Liver (tissue), 9 donors: ENCODE measurements around the gene UBAP1. TPM values are rescaled to one million over a fixed set of nuclear protein-coding genes. Genes with fewer than 3 reads are reported as not detected.

Experiments
- DNase-seq: peaks from one replicate; pipeline ENCODE4 v3.0.0-alpha.2; 2017; ENCODE audit warnings: low spot score
- H3K27ac ChIP-seq, 2 donors: one replicate each; pipeline ENCODE4 v1.7.0; 2013; ENCODE audit warnings: inconsistent platforms in 2 of 2, low read length in 2 of 2, control low read depth in 1 of 2, low read depth in 1 of 2, mild to moderate bottlenecking in 1 of 2
- H3K27me3 ChIP-seq, 4 donors: one replicate each; pipeline versions ENCODE4 v1.6.1 to v1.7.0; 2013; ENCODE audit warnings: low read length in 3 of 4, inconsistent platforms in 1 of 4, mild to moderate bottlenecking in 1 of 4, moderate library complexity in 1 of 4; ENCODE audit not compliant: control insufficient read depth in 4 of 4, insufficient read depth in 4 of 4
- H3K36me3 ChIP-seq, 4 donors: one replicate each; pipeline versions ENCODE4 v1.6.1 to v1.7.0; 2013; ENCODE audit warnings: low read length in 3 of 4, mild to moderate bottlenecking in 3 of 4, low read depth in 1 of 4, moderate library complexity in 1 of 4; ENCODE audit not compliant: control insufficient read depth in 4 of 4, insufficient read depth in 3 of 4
- H3K4me1 ChIP-seq, 4 donors: one replicate each; pipeline versions ENCODE4 v1.6.1 to v1.7.0; 2013; ENCODE audit warnings: low read length in 3 of 4, mild to moderate bottlenecking in 3 of 4, moderate library complexity in 1 of 4; ENCODE audit not compliant: control insufficient read depth in 4 of 4, insufficient read depth in 4 of 4
- H3K4me3 ChIP-seq, 3 donors: one replicate each; pipeline versions ENCODE4 v1.6.1 to v1.7.0; 2013; ENCODE audit warnings: low read length in 3 of 3, control low read depth in 1 of 3, low read depth in 1 of 3, mild to moderate bottlenecking in 1 of 3
- H3K9ac ChIP-seq, 2 donors: one replicate each; pipeline ENCODE4 v1.7.0; 2013; ENCODE audit warnings: low read length in 2 of 2, mild to moderate bottlenecking in 2 of 2, moderate library complexity in 2 of 2, control low read depth in 1 of 2, low read depth in 1 of 2
- H3K9me3 ChIP-seq, 4 donors: one replicate each; pipeline versions ENCODE4 v1.6.1 to v1.7.0; 2013; ENCODE audit warnings: low read length in 3 of 4; ENCODE audit not compliant: control insufficient read depth in 4 of 4
- EGR1 ChIP-seq, 2 donors: IDR thresholded peaks; 2 replicates each; pipeline ENCODE4 v1.6.1; 2016 to 2018; ENCODE audit warnings: antibody characterized with exemption in 2 of 2, low read depth in 2 of 2
- FOXA1 ChIP-seq: IDR thresholded peaks from 2 replicates; pipeline ENCODE4 v1.6.1; 2016; ENCODE audit warnings: antibody characterized with exemption
- FOXA2 ChIP-seq: IDR thresholded peaks from 2 replicates; pipeline ENCODE4 v1.6.1; 2016; ENCODE audit warnings: antibody characterized with exemption
- GABPA ChIP-seq, 2 donors: IDR thresholded peaks in 1 of 2; conservative IDR thresholded peaks in 1 of 2; 2 replicates each; pipeline ENCODE4 v1.6.1; 2016; ENCODE audit warnings: antibody characterized with exemption in 2 of 2, mild to moderate bottlenecking in 1 of 2, moderate library complexity in 1 of 2
- HNF4A ChIP-seq, 2 donors: conservative IDR thresholded peaks; 2 replicates each; pipeline ENCODE4 v1.6.1; 2016; ENCODE audit warnings: antibody characterized with exemption in 2 of 2, mild to moderate bottlenecking in 2 of 2
- HNF4G ChIP-seq: IDR thresholded peaks from 2 replicates; pipeline ENCODE4 v1.6.1; 2016; ENCODE audit warnings: antibody characterized with exemption
- JUND ChIP-seq, 2 donors: IDR thresholded peaks; 2 replicates each; pipeline ENCODE4 v1.6.1; 2016; ENCODE audit warnings: antibody characterized with exemption in 2 of 2
- NR2F2 ChIP-seq: IDR thresholded peaks from 2 replicates; pipeline ENCODE4 v1.6.1; 2016; ENCODE audit warnings: antibody characterized with exemption
- RXRA ChIP-seq, 2 donors: IDR thresholded peaks; 2 replicates each; pipeline ENCODE4 v1.6.1; 2017 to 2018; ENCODE audit warnings: antibody characterized with exemption in 2 of 2, mild to moderate bottlenecking in 1 of 2
- SP1 ChIP-seq: IDR thresholded peaks from 2 replicates; pipeline ENCODE4 v1.6.1; 2018; ENCODE audit warnings: antibody characterized with exemption, mild to moderate bottlenecking
- TAF1 ChIP-seq: conservative IDR thresholded peaks from 2 replicates; pipeline ENCODE4 v1.6.1; 2016; ENCODE audit warnings: antibody characterized with exemption, mild to moderate bottlenecking
- YY1 ChIP-seq: IDR thresholded peaks from 2 replicates; pipeline ENCODE4 v1.6.1; 2016; ENCODE audit warnings: antibody characterized with exemption, mild to moderate bottlenecking
- WGBS: extraction: QIAGEN DNeasy Blood & Tissue Kit; methylation state at CpG from one replicate; pipeline ENCODE4 v1.1.7; 2013; 5-methylcytosine and 5-hydroxymethylcytosine counted together
- polyA plus RNA-seq, 2 donors: library from polyadenylated mRNA; stranded (reverse) in 1 of 2; unstranded in 1 of 2; fragments of 200-250 nt in 1 of 2; fragments of >200 nt in 1 of 2; fragmentation: Nextera tagmentation in 1 of 2; extraction: Ambion mirVana in 1 of 2; gene quantifications; one replicate each; pipeline versions ENCODE4 v1.2.1 to v1.2.3, GENCODE V29; 2013 to 2015
- total RNA-seq, 2 donors: library from RNA; depleted of rRNA; stranded (reverse); fragments of >200 nt; gene quantifications; one replicate each; pipeline ENCODE4 v1.2.3, GENCODE V29; 2014
- TF ChIP-seq, protein P1 (sequence below): fragments of 150-350 bp; IDR thresholded peaks from 2 replicates; pipeline ENCODE4 v1.5.1; 2017; ENCODE audit warnings: improper control_type of control experiment, low read depth, low read length; ENCODE audit not compliant: missing input control
- TF ChIP-seq, protein P2 (sequence below): IDR thresholded peaks from 2 replicates; pipeline ENCODE4 v1.6.1; 2016; ENCODE audit warnings: antibody characterized with exemption, mild to moderate bottlenecking
- TF ChIP-seq, protein P3 (sequence below): IDR thresholded peaks from 2 replicates; pipeline ENCODE4 v1.6.1; 2016; ENCODE audit warnings: antibody characterized with exemption
- TF ChIP-seq, protein P4 (sequence below): IDR thresholded peaks from 2 replicates; pipeline ENCODE4 v1.6.1; 2016; ENCODE audit warnings: antibody characterized with exemption
- TF ChIP-seq, protein P5 (sequence below): IDR thresholded peaks from 2 replicates; pipeline ENCODE4 v1.6.1; 2016; ENCODE audit warnings: antibody characterized with exemption
- donor health status: healthy.
- donor health status: healthy.
- donor health status: healthy.
- donor health status: healthy.
- donor health status: healthy.

Gene UBAP1
- total and polyA plus RNA-seq, 4 donors: 21.2 to 31.6 (median 23.7) TPM

DNA sequence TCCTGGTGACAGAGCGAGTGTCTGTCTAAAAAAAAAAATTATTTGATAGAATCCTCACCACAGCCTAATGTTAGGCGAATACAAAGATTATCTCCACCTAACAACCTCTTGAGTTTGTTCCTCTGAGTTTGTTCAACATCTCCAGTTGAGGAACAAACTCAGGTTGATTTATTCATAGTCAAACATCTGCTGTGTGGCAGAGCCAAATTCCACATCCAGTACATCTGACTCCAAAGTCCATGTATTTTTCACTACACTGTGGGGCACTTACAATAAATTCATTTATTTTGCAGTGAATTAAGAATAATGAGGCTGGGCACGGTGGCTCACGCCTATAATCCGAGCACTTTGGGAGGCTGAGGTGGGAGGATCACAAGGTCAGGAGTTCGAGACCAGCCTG lies 97.0 kb downstream of the UBAP1 start:
- no peak for DNase-seq
- no peaks in the 10 kb centered on the region for H3K27me3 ChIP-seq
- H3K4me1 ChIP-seq: no peaks in the 10 kb centered on the region
- no peak overlapping the region for H3K9ac ChIP-seq
- H3K27ac ChIP-seq: no peak overlapping the region
- no peaks in the 10 kb centered on the region for H3K9me3 ChIP-seq
- TF ChIP-seq, protein P1, sequence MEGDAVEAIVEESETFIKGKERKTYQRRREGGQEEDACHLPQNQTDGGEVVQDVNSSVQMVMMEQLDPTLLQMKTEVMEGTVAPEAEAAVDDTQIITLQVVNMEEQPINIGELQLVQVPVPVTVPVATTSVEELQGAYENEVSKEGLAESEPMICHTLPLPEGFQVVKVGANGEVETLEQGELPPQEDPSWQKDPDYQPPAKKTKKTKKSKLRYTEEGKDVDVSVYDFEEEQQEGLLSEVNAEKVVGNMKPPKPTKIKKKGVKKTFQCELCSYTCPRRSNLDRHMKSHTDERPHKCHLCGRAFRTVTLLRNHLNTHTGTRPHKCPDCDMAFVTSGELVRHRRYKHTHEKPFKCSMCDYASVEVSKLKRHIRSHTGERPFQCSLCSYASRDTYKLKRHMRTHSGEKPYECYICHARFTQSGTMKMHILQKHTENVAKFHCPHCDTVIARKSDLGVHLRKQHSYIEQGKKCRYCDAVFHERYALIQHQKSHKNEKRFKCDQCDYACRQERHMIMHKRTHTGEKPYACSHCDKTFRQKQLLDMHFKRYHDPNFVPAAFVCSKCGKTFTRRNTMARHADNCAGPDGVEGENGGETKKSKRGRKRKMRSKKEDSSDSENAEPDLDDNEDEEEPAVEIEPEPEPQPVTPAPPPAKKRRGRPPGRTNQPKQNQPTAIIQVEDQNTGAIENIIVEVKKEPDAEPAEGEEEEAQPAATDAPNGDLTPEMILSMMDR: no peak
- peak in 1 of 2 donors; percentile 34 for TF ChIP-seq HNF4A (conservative IDR thresholded peaks at IDR 0.05)
- WGBS: 88% methylated on average over 6 of the region's 6 CpGs
- H3K4me3 ChIP-seq: no peak overlapping the region
- H3K36me3 ChIP-seq: no peaks in the 10 kb centered on the region

DNA sequence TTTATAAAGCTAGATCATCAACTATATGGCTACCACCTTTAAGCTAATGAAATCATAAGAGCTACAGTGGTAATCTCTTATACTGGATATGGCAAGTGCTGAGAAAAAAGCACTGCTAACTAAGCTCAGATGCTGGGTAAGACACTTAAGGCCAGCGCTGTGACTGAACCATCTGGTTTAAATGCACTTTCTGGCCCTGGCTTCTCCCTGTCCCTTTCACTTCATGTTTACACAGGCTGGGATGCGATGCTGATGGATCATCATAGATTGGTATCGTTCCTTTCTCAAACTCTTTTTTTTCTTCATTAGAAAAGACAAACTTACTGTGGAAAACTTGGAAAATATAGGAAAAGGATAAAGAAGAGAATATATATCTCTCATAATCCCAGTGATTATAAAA lies 97.9 kb downstream of the UBAP1 start:
- no peak overlapping the region for H3K4me3 ChIP-seq
- H3K4me1 ChIP-seq: no peaks in the 10 kb centered on the region
- no peak overlapping the region for H3K9ac ChIP-seq
- H3K36me3 ChIP-seq: no peaks in the 10 kb centered on the region
- H3K27me3 ChIP-seq: no peaks in the 10 kb centered on the region
- WGBS: 96% methylated on average over 3 of the region's 3 CpGs
- no peak for DNase-seq
- no peak for TF ChIP-seq HNF4G
- TF ChIP-seq HNF4A (conservative IDR thresholded peaks at IDR 0.05): no peak
- no peak for TF ChIP-seq JUND (IDR thresholded peaks at IDR 0.05)
- TF ChIP-seq, protein P2, sequence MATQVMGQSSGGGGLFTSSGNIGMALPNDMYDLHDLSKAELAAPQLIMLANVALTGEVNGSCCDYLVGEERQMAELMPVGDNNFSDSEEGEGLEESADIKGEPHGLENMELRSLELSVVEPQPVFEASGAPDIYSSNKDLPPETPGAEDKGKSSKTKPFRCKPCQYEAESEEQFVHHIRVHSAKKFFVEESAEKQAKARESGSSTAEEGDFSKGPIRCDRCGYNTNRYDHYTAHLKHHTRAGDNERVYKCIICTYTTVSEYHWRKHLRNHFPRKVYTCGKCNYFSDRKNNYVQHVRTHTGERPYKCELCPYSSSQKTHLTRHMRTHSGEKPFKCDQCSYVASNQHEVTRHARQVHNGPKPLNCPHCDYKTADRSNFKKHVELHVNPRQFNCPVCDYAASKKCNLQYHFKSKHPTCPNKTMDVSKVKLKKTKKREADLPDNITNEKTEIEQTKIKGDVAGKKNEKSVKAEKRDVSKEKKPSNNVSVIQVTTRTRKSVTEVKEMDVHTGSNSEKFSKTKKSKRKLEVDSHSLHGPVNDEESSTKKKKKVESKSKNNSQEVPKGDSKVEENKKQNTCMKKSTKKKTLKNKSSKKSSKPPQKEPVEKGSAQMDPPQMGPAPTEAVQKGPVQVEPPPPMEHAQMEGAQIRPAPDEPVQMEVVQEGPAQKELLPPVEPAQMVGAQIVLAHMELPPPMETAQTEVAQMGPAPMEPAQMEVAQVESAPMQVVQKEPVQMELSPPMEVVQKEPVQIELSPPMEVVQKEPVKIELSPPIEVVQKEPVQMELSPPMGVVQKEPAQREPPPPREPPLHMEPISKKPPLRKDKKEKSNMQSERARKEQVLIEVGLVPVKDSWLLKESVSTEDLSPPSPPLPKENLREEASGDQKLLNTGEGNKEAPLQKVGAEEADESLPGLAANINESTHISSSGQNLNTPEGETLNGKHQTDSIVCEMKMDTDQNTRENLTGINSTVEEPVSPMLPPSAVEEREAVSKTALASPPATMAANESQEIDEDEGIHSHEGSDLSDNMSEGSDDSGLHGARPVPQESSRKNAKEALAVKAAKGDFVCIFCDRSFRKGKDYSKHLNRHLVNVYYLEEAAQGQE: no peak
- TF ChIP-seq, protein P3, sequence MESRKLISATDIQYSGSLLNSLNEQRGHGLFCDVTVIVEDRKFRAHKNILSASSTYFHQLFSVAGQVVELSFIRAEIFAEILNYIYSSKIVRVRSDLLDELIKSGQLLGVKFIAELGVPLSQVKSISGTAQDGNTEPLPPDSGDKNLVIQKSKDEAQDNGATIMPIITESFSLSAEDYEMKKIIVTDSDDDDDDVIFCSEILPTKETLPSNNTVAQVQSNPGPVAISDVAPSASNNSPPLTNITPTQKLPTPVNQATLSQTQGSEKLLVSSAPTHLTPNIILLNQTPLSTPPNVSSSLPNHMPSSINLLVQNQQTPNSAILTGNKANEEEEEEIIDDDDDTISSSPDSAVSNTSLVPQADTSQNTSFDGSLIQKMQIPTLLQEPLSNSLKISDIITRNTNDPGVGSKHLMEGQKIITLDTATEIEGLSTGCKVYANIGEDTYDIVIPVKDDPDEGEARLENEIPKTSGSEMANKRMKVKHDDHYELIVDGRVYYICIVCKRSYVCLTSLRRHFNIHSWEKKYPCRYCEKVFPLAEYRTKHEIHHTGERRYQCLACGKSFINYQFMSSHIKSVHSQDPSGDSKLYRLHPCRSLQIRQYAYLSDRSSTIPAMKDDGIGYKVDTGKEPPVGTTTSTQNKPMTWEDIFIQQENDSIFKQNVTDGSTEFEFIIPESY: no peak
- no peak for TF ChIP-seq NR2F2
- no peak for TF ChIP-seq EGR1 (IDR thresholded peaks at IDR 0.05; ENCODE audit: low read depth in 2 of 2)
- TF ChIP-seq FOXA2: no peak
- TF ChIP-seq GABPA (IDR thresholded peaks at IDR 0.05 in 1 of 2, conservative IDR thresholded peaks at IDR 0.05 in 1 of 2): no peak
- no peak for TF ChIP-seq TAF1
- TF ChIP-seq FOXA1: no peak
- no peak for TF ChIP-seq YY1
- no peak for TF ChIP-seq RXRA (IDR thresholded peaks at IDR 0.05)
- TF ChIP-seq, protein P4, sequence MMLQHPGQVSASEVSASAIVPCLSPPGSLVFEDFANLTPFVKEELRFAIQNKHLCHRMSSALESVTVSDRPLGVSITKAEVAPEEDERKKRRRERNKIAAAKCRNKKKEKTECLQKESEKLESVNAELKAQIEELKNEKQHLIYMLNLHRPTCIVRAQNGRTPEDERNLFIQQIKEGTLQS: no peak
- no peak for TF ChIP-seq SP1
- TF ChIP-seq, protein P5, sequence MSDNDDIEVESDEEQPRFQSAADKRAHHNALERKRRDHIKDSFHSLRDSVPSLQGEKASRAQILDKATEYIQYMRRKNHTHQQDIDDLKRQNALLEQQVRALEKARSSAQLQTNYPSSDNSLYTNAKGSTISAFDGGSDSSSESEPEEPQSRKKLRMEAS: no peak
- H3K9me3 ChIP-seq: no peaks in the 10 kb centered on the region
- H3K27ac ChIP-seq: no peak overlapping the region
